Cerebellar nuclear complex (tissue), 1 donor: ENCODE measurements around the gene PLGRKT.
"Not testable (repeated sequence)": the region's sequence is repeated elsewhere in the genome, so short reads cannot be mapped to it uniquely, and the experiment has no call there.

Experiments
- DNase-seq, 2 experiments: peaks; one replicate each; lab custom pipeline; 2025; lab: John Stamatoyannopoulos, UW

Gene PLGRKT

DNA sequence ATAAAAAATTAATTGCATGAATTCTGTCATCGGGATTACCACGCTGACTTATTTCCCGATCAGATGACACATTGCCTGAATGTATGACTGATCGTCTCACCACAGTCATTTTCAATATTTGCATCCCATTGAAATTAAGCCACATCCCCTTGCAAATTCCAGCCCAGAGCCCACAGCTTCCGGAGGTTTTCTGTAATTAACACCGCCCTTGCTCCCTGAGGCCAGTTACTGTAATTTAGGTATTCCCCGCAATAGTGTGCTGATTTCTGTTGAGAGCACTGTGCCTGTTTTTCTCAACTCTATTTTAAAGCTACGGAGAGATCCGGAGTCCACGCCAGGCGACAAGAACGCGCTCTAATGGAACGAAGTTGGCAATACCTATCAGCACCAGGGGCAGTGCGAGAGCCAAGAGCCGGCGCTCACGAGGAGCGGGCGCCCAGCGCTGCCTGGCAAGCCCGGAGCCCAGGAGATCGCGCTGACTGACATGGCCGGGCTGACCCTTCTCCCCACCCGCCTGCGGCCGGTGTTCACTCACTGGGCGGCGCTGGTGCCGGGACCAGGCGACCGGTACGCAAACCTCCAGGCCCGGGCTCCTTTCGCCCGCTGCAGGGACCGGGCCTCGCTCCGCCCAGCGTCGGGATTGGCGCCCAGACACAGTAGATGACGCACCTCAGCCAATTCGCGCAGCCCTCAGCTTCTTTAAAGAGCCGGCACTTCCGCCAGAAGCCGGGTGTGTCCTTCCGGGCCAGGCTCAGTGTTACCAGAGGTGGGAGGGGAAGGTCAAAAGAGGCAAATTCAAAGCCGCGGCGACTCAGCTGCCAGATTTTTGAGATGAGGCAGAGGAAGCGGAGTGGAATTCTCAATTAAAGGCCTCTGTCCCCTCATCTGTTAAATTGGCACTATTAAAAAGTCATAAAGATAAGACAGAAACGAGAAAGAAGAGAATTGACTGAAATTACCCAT is at the start of gene PLGRKT:
PLGRKT (minus strand) TSS at position 672 of the 963 bp plus-strand sequence. CDS start 5,948 bp downstream, outside the sequence.
- peak; percentile 65 to 91 for DNase-seq

DNA sequence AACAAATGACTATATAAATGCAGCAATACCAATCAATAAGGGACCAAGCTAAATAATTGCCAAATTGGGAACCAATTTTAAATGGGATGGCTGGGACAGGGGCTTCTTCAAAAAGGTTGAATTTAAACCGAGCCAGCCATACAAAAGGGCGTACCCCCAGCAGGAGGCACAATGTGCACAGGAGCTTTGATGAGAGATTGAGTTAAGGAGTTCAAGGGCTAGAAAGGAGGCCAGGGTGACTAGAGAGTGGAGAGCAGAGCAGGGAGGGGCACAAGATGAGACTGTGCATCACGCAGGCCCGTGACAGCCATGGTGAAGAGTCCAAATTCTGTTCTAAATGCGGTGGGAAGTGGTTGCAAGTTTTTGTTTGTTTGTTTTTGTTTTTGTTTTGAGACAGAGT is 49.3 kb upstream of the PLGRKT start:
- DNase-seq = no peak

- no peak for DNase-seq
These were observed 47.8 kb upstream of the PLGRKT start for GRCh38 chr9:5485378-5486085.

DNA sequence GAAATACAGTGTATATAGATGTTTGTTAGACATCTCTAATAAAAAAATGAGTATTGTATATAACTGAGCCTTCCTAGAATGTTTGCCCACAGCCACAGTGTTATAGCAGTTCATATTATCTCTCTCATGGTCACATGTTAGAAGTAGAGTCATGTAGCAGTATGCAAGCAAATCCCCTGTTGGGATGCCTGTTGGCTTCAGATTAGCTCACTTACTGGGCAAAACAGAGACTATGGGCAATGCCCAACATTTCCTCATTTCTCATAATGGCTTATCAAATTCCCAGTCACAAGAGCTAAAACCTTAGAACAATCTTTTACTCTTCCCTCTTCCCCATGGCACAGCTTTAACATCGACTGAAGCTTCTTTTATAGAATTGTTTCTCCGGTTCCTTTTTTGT is 45.6 kb upstream of the PLGRKT start:
- no peak for DNase-seq

GRCh38 chr9:5482194-5482593 is 44.5 kb upstream of the PLGRKT start:
- DNase-seq = no peak

DNA sequence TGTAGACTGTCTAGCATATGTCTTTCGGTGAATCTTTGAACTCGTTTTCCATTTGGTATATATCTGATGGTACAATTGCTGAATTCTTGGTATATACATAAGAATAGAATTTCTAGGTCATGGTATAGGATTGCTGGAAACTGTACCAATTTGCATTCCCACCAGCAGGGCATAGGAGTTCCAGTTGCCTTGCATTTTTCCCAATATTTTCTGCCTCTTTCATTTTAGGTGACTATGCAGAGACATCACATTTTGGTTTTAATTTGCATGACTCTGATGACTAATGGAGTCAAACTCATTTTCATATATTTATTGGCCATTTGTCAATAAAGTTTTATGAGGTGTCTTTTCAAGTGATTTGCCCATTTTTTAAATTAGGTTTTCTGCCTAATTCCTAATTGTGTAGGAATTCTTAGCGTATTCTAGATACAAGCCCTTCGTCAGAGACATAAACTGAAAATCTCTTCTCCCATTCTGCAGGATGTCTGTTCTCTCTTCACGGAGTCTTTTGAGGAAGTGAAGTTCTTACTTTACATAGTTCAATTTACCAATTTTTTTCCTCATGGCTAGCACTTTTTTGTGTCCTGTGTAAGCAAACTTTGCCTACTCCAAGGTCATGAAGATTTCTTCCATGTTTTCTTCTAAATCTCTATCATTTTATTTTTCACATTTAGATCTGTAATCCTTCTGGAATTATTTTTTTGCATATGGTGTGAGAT is 43.8 kb upstream of the PLGRKT start:
- DNase-seq = no peak

- DNase-seq = no peak
These were observed 43.2 kb upstream of the PLGRKT start for GRCh38 chr9:5480919-5481318.

DNA sequence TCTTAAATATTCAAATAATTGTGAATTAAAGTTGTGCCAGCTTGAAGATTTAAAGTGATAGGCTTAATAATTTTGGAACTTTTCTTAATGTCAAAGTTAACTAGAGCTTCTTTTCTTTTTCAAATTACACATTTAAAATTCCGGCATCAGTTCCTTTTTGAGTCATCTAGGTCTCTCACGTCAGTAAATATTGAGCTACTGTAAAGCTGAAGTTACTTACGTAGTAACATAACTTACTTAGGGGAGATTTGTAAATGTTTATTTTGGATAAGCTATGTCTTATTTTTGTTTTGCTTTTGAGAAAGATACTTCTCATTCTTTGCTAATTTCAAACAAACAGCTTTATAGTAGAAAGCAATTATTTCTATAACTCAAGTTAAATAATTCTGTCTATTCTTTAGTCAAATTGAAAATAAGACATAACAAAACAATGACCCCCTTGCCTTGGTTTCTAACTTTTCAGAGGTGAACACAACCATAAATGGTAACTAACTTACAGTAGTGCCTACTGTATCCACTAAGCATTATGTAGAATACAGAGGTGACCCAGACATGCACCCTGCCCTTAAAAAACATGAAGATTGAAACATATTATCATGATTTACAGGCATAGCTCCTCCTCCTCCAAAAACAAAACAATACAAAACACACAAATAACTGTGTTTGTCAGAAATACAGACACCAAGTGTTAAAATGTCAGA is 42.4 kb upstream of the PLGRKT start:
- DNase-seq = no peak

DNA sequence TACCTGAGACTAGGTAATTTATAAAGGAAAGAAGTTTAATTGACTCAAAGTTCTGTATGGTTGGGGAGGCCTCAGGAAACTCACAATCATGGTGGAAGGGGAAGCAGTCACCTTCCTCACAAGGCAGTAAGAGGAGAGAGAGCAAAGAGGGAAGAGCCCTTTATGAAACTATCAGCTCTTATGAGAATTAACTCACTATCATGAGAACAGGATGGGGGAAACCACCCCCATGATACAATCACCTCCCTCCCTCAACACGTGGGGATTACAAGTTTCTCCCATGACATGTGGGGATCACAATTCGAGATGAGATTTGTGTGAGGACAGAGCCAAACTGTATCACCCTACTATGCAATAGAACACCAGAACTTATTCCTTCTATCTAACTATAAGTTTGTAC is 40.5 kb upstream of the PLGRKT start:
- DNase-seq = no peak

DNA sequence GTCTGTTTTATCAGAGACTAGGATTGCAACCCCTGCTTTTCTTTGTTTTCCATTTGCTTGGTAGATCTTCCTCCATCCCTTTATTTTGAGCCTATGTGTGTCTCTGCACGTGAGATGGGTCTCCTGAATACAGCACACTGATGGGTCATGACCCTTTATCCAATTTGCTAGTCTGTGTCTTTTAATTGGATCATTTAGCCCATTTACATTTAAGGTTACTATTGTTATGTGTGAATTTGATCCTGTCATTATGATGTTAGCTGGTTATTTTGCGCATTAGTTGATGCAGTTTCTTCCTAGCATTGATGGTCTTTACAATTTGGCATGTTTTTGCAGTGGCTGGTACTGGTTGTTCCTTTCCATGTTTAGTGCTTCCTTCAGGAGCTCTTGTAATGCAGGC is 37.9 kb upstream of the PLGRKT start:
- DNase-seq = not testable (repeated sequence)

- DNase-seq = no peak
These were observed 33.1 kb upstream of the PLGRKT start for GRCh38 chr9:5470816-5471215.

DNA sequence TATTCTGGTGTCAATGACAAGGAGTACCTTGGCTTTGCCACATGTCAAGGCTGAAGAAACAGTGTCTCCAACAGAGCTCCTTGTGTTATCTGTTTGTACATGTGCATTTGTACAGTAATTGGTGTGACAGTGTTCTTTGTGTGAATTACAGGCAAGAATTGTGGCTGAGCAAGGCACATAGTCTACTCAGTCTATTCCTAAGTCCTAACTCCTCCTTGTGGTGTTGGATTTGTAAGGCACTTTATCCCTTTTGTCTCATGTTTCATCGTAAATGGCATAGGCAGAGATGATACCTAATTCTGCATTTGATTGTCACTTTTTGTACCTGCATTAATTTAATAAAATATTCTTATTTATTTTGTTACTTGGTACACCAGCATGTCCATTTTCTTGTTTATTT is 32.4 kb upstream of the PLGRKT start:
- DNase-seq = no peak

DNA sequence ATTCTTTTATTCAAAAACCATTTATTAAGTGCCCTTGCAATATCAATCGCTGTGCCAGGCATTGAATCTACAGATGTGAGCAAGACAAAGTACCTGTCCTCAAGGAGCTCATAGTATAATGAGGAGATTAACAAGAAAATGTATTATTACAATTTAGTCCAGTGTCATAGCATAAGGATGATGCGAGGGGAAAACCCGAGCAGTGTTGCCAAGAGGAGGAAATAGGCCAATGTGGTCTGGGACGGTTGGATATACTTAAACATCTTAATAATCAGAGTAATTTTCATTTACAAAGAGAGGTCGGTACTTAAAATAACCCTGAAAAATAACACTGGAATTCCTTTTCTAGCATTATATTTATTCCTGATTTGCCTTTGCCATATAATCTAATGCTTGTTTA is 31.1 kb upstream of the PLGRKT start:
- no peak for DNase-seq

DNA sequence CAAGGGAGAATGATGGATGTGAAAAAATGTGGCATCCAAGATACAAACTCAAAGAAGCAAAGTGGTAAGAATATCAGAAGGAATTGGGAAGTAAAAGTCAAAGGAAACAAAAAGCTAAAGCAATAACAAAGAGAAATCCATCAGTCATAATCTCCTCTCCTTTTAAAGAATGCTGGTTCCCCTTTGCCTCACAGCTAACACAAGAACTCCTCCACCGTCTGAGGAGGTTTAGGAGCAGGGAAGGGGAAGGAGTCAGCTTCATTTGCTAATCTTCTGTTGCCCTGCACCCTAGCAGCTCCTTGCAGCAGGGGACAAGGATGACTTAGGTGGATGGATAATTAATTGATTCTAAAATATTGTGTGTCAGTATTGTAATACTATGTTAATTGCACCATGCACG is 29.0 kb upstream of the PLGRKT start:
- DNase-seq = no peak

DNA sequence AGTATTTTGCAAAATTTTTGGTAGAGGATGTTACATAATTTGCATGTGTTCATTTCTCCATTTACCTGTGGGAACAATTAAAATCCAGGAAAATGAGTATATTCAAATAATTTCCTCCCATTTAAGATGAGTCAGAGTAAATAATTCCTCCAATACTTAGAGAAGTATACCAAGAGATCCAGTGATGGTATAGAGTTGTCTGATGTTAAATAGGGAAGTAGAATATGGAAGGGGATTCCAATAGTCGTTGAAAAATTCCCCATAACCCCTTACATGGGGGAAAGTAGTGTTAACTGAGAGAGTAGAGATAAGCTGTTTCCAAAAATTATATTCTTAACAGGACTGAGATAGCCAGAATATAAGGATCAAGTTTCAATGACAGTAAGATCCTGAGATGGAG is 28.3 kb upstream of the PLGRKT start:
- DNase-seq = no peak

DNA sequence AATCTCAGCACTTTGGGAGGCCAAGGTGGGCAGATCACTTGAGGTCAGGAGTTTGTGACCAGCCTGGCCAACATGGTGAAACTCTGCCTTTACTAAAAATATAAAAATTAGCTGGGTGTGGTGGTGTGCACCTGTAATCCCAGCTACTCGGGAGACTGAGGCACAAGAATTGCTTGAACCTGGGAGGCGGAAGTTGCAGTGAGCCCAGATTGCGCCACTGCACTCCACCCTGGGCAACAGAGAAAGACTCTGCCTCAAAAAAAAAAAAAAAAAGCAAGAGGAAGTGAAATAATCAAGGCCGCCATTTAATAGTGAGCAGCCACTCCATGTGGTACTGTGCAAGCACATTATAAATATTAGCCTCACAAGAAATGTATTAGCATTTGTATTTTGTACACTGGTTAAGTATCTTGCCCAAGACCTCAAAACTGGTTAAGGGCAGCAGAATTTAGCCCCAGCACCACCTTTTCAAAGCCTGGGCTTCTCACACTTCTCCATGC is 27.2 kb upstream of the PLGRKT start:
- not testable (repeated sequence) for DNase-seq

- DNase-seq = no peak
These were observed 22.4 kb upstream of the PLGRKT start for GRCh38 chr9:5460157-5460556.

DNA sequence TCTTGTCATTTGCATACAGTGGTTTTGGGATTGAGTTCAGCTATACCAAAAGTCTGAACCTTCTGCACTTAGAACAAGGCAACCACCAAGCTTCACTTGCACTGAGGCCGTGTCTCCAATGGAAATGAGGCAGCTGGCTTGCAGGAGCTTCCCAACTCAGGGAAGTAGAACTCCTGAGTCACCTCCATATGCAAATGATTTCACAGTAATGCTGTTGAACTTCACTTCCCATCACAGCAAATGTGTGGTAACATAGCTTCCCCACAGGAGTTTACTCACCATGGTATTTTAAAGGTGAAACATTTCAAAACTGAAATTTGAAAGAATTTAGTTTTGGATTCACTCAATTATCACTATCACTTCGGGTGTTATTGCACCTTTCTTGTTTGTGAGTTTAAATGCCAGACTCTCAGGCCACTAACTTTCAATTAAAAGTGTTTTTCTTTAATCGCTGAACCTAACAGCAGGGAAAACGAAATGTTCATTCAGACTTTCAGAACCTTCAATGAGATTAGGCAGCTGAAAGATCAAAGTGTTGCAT is 21.6 kb upstream of the PLGRKT start:
- DNase-seq = no peak

DNA sequence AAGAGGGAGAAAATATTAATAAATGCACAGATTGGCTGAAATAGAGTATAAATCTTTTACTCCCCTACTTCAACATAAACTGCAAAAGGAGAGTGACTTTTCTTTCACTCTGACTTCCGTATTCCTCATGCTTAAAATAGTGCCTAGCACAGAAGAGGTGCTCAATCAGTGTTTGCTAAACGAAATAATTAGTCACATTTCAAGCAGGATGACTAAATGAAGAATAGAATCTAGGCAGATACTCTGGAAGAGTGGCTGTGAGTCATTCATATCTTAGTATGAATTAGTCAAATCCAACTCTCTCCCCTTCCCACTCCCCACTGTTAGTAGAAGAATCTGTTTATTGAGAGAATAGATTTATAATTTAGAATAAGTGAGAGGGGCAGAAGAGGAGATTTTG is 17.5 kb upstream of the PLGRKT start:
- no peak for DNase-seq

- DNase-seq = peak in 1 of 2 experiments; percentile 10
These were observed 15.9 kb upstream of the PLGRKT start for GRCh38 chr9:5453673-5454072.

- no peak for DNase-seq
These were observed 15.3 kb upstream of the PLGRKT start for GRCh38 chr9:5453004-5453403.

GRCh38 chr9:5452286-5452609 is 14.5 kb upstream of the PLGRKT start:
- DNase-seq = no peak
